H1 (cell line): Measurements from ENCODE around the gene MYO1F.

Experiments used
- CREB1 ChIP-seq: IDR thresholded peaks from 2 replicates; pipeline ENCODE4 v1.6.1; 2012; ENCODE audit warnings: inconsistent platforms
- CTCF ChIP-seq, 3 experiments: IDR thresholded peaks; 1 replicate in 2 of 3; 2 replicates in 1 of 3; pipeline versions ENCODE4 v1.5.1 to v1.6.1; 2011; ENCODE audit warnings: low read length in 3 of 3, mild to moderate bottlenecking in 3 of 3, inconsistent platforms in 2 of 3, low read depth in 1 of 3, moderate library complexity in 1 of 3; ENCODE audit not compliant: insufficient read depth in 1 of 3; ENCODE audit errors: control extremely low read depth in 1 of 3
- GTF2F1 ChIP-seq: IDR thresholded peaks from 2 replicates; pipeline ENCODE4 v1.6.1; 2012; ENCODE audit warnings: low read depth, low read length, improper control_type of control experiment, borderline replicate concordance
- HDAC2 ChIP-seq, 2 experiments: fragments of 300-600 bp in 1 of 2; sonication (generic) in 1 of 2; IDR thresholded peaks; 2 replicates each; pipeline ENCODE4 v1.6.1; 2011 to 2012; ENCODE audit warnings: low read depth in 2 of 2, low read length in 2 of 2, mild to moderate bottlenecking in 2 of 2, moderate library complexity in 2 of 2, borderline replicate concordance in 1 of 2, inconsistent platforms in 1 of 2
- JUN ChIP-seq: IDR thresholded peaks from 2 replicates; pipeline ENCODE4 v1.6.1; 2011; ENCODE audit warnings: low read depth, mild to moderate bottlenecking, improper control_type of control experiment, low read length
- RXRA ChIP-seq: IDR thresholded peaks from 2 replicates; pipeline ENCODE4 v1.6.1; 2011; ENCODE audit warnings: low read depth, mild to moderate bottlenecking, low read length, moderate library complexity; ENCODE audit not compliant: insufficient read depth
- USF2 ChIP-seq: IDR thresholded peaks from 2 replicates; pipeline ENCODE4 v1.6.1; 2011; ENCODE audit warnings: low read length, improper control_type of control experiment
- ZNF274 ChIP-seq: IDR thresholded peaks from 2 replicates; pipeline ENCODE4 v1.7.0; 2012; ENCODE audit warnings: low read length, borderline replicate concordance; ENCODE audit errors: extremely low read depth

GRCh38 chr19:8593931-8594330 lies 16.7 kb upstream of the MYO1F start:
- TF ChIP-seq ZNF274 (no peak), JUN (no peak), HDAC2 (IDR thresholded peaks at IDR 0.05; ENCODE audit: borderline replicate concordance in 1 of 2, low read depth in 2 of 2, low read length in 2 of 2) (no peak), USF2 (no peak), CREB1 (no peak), RXRA (no peak), GTF2F1 (no peak), CTCF (IDR thresholded peaks at IDR 0.05; ENCODE audit: control extremely low read depth in 1 of 3, insufficient read depth in 1 of 3, low read depth in 1 of 3, low read length in 3 of 3) (peak in 2 of 3 experiments; percentile 32 to 50; a peak in 2 of 4 replicates)
